Body of pancreas (tissue), 4 donors: ENCODE measurements around the gene DOCK2. TPM values are rescaled to one million over a fixed set of nuclear protein-coding genes. Genes with fewer than 3 reads are reported as not detected.

Source experiments
- ATAC-seq: fragments of 150-250 bp; one replicate; pipeline ENCODE4 v1.9.1; 2016
- DNase-seq, 4 donors: peaks; one replicate each; pipeline ENCODE4 v3.0.0-alpha.2; 2019
- H3K27ac ChIP-seq, 4 donors: fragments of 200-600 bp; sonication (generic); 1 replicate in 3 of 4; 2 replicates in 1 of 4; pipeline versions ENCODE4 v1.5.1 to v1.6.1; 2016 to 2019; ENCODE audit warnings: mild to moderate bottlenecking in 1 of 4, mixed read lengths in 1 of 4, moderate library complexity in 1 of 4
- H3K27me3 ChIP-seq, 2 donors: fragments of 200-600 bp; sonication (generic); one replicate each; pipeline ENCODE4 v1.6.0; 2016; ENCODE audit warnings: mild to moderate bottlenecking in 1 of 2
- H3K36me3 ChIP-seq, 2 donors: fragments of 200-600 bp; sonication (generic); replicated peaks in 1 of 2; 2 replicates each; pipeline ENCODE4 v1.5.1; 2016; ENCODE audit warnings: low read depth in 2 of 2; ENCODE audit not compliant: insufficient read depth in 1 of 2
- H3K4me1 ChIP-seq: fragments of 200-600 bp; sonication (generic); one replicate; pipeline ENCODE4 v1.6.0; 2016
- H3K4me3 ChIP-seq, 2 donors: fragments of 200-600 bp; sonication (generic); 1 replicate in 1 of 2; 2 replicates in 1 of 2; pipeline ENCODE4 v1.5.1; 2016 to 2019
- H3K9me3 ChIP-seq, 3 donors: fragments of 200-600 bp; sonication (generic); 1 replicate in 2 of 3; 2 replicates in 1 of 3; pipeline ENCODE4 v1.5.1; 2016
- POLR2A ChIP-seq, 3 donors: fragments of 450-650 bp; IDR thresholded peaks; one replicate each; pipeline ENCODE4 v1.6.1; 2016; ENCODE audit warnings: antibody characterized with exemption in 3 of 3, mild to moderate bottlenecking in 2 of 3
- WGBS, 2 donors: methylation state at CpG; one replicate each; pipeline ENCODE4 v1.1.5; 2017; 5-methylcytosine and 5-hydroxymethylcytosine counted together
- intact Hi-C: fragments of 100-400 bp; cut with DNase I; formaldehyde crosslinking; loops from one replicate; pipeline ENCODE4 v1.15.1; 2023
- total RNA-seq, 2 donors: library from RNA; depleted of rRNA; stranded (reverse); fragments of >200 nt; gene quantifications; one replicate each; pipeline ENCODE4 v1.1.0, GENCODE V29; 2016
- TF ChIP-seq, protein P1 (sequence below), 7 experiments: fragments of 450-650 bp in 4 of 7; fragments of 200-600 bp in 3 of 7; sonication (generic) in 3 of 7; IDR thresholded peaks; one replicate each; pipeline ENCODE4 v1.5.1; 2016 to 2019; ENCODE audit warnings: antibody characterized with exemption in 7 of 7

Gene DOCK2
- total RNA-seq, 2 donors from 2014 or later = 3.1 to 7.6 TPM

GRCh38 chr5:169809281-169809680 lies 172.2 kb downstream of the DOCK2 start:
- intact Hi-C loops = no loop called here
- 57 to 58% methylated on average over 5 of the region's 5 CpGs for WGBS, 2 donors
- H3K4me1 ChIP-seq = no peaks in the 10 kb centered on the region
- H3K36me3 ChIP-seq = no peaks in the 10 kb centered on the region
- DNase-seq (no peak), ATAC-seq (no peak)
- TF ChIP-seq POLR2A (IDR thresholded peaks at IDR 0.05) = no peak
- TF ChIP-seq, protein P1, sequence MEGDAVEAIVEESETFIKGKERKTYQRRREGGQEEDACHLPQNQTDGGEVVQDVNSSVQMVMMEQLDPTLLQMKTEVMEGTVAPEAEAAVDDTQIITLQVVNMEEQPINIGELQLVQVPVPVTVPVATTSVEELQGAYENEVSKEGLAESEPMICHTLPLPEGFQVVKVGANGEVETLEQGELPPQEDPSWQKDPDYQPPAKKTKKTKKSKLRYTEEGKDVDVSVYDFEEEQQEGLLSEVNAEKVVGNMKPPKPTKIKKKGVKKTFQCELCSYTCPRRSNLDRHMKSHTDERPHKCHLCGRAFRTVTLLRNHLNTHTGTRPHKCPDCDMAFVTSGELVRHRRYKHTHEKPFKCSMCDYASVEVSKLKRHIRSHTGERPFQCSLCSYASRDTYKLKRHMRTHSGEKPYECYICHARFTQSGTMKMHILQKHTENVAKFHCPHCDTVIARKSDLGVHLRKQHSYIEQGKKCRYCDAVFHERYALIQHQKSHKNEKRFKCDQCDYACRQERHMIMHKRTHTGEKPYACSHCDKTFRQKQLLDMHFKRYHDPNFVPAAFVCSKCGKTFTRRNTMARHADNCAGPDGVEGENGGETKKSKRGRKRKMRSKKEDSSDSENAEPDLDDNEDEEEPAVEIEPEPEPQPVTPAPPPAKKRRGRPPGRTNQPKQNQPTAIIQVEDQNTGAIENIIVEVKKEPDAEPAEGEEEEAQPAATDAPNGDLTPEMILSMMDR (IDR thresholded peaks at IDR 0.05) = no peak
- peaks cover 0 to 3% of the 10 kb centered on the region in 2 donors for H3K27me3 ChIP-seq
- H3K4me3 ChIP-seq = no peak overlapping the region
- no peaks in the 10 kb centered on the region for H3K9me3 ChIP-seq
- H3K27ac ChIP-seq = no peak overlapping the region

- no peak for TF ChIP-seq POLR2A (IDR thresholded peaks at IDR 0.05)
- TF ChIP-seq, protein P1 (IDR thresholded peaks at IDR 0.05) = no peak
- DNase-seq (no peak), ATAC-seq (no peak)
- H3K36me3 ChIP-seq = no peaks in the 10 kb centered on the region
- intact Hi-C loops = no loop called here
- no peaks in the 10 kb centered on the region for H3K27me3 ChIP-seq
- H3K4me3 ChIP-seq = no peak overlapping the region
- no peaks in the 10 kb centered on the region for H3K4me1 ChIP-seq
- 85 to 88% methylated on average over 5 of the region's 5 CpGs for WGBS, 2 donors
- H3K27ac ChIP-seq = no peak overlapping the region
- no peaks in the 10 kb centered on the region for H3K9me3 ChIP-seq
Measured at GRCh38 chr5:169810524-169810923, 173.4 kb downstream of the DOCK2 start.

DNA sequence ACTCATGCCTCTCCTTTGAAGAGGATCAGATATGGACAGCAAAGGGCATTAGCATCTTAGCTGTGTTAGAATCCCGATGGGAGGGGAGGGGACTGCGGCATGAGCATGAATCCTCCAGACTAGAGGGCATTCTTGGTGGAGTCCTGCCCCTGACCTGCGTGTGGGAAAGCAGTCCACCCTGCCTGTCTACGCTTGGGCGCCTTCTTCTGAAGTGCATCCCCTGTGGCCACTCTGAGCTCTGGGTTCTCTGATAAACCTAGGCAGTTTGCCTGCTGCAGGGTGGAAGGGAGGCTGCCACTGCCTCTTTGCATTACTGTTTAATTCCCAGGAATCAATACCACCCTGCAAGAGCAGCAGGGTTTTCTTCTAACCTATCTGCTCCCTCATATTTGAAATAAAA lies 173.9 kb downstream of the DOCK2 start:
- Histone ChIP-seq H3K27ac (no peak overlapping the region), H3K4me3 (no peak overlapping the region), H3K36me3 (no peaks in the 10 kb centered on the region), H3K4me1 (no peaks in the 10 kb centered on the region), H3K9me3 (no peaks in the 10 kb centered on the region), H3K27me3 (no peaks in the 10 kb centered on the region)
- WGBS, 2 donors = 55 to 76% methylated on average over 5 of the region's 5 CpGs
- intact Hi-C loops = no loop called here
- ATAC-seq (no peak), DNase-seq (no peak)
- no peak for TF ChIP-seq POLR2A (IDR thresholded peaks at IDR 0.05)
- TF ChIP-seq, protein P1 (IDR thresholded peaks at IDR 0.05) = no peak

DNA sequence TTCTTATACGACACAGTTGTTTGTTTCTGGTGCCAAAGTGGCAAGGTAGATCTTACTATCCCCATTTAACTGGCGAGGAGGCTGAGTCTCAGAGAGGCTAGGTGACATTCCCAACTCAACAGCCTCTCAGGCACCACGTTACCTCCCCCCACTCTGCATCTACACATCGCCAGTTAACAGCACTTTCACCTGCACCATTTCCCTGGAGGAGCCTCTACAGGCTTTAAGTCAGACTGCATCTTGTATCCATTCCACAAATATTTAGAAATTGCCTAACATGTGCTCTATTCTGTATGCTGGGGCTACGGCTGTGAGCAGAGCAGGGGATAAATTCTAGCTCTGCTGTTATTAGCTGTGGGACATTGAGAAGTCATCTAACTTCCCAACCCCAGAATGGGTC lies 174.6 kb downstream of the DOCK2 start:
- no peak for ATAC-seq
- Histone ChIP-seq H3K9me3 (no peaks in the 10 kb centered on the region), H3K4me3 (no peak overlapping the region), H3K27ac (no peak overlapping the region), H3K36me3 (no peaks in the 10 kb centered on the region), H3K27me3 (no peaks in the 10 kb centered on the region), H3K4me1 (no peaks in the 10 kb centered on the region)
- TF ChIP-seq, protein P1 (IDR thresholded peaks at IDR 0.05) = no peak
- no peak for TF ChIP-seq POLR2A (IDR thresholded peaks at IDR 0.05)
- intact Hi-C loops = no loop called here
- no peak for DNase-seq
- 58 to 72% methylated on average over 5 of the region's 5 CpGs for WGBS, 2 donors

- Histone ChIP-seq H3K9me3 (no peaks in the 10 kb centered on the region), H3K36me3 (no peaks in the 10 kb centered on the region), H3K27me3 (no peaks in the 10 kb centered on the region), H3K27ac (no peak overlapping the region), H3K4me1 (no peaks in the 10 kb centered on the region), H3K4me3 (no peak overlapping the region)
- intact Hi-C loops = no loop called here
- ATAC-seq = no peak
- WGBS, 2 donors = 51 to 52% methylated on average over 6 of the region's 6 CpGs
- TF ChIP-seq, protein P1 (IDR thresholded peaks at IDR 0.05) = no peak
- no peak for TF ChIP-seq POLR2A (IDR thresholded peaks at IDR 0.05)
- no peak for DNase-seq
Measured at GRCh38 chr5:169812786-169813185, 175.7 kb downstream of the DOCK2 start.
